Neuron (in vitro differentiated cells): ENCODE data around the gene GLA.
A peak's percentile ranks its signal among the peaks of the same experiment; 100 is the strongest.

Experiments
- H2AFZ ChIP-seq: one replicate; pipeline ENCODE4 v1.6.1; 2013; ENCODE audit warnings: low read depth, mild to moderate bottlenecking, inconsistent platforms, low read length, moderate library complexity
- H3K27me3 ChIP-seq: one replicate; pipeline ENCODE4 v1.6.1; 2013; ENCODE audit warnings: low read length; ENCODE audit not compliant: insufficient read depth
- H3K36me3 ChIP-seq: one replicate; pipeline ENCODE4 v1.6.1; 2013; ENCODE audit warnings: low read length; ENCODE audit not compliant: insufficient read depth
- H3K4me1 ChIP-seq: one replicate; pipeline ENCODE4 v1.6.1; 2013; ENCODE audit warnings: low read length; ENCODE audit not compliant: insufficient read depth
- H3K4me3 ChIP-seq: 2 replicates; pipeline ENCODE4 v1.5.1; 2013; ENCODE audit warnings: mild to moderate bottlenecking, low read length, moderate library complexity
- H3K9me3 ChIP-seq: one replicate; pipeline ENCODE4 v1.6.1; 2013; ENCODE audit warnings: low read length

GLA gene

DNA sequence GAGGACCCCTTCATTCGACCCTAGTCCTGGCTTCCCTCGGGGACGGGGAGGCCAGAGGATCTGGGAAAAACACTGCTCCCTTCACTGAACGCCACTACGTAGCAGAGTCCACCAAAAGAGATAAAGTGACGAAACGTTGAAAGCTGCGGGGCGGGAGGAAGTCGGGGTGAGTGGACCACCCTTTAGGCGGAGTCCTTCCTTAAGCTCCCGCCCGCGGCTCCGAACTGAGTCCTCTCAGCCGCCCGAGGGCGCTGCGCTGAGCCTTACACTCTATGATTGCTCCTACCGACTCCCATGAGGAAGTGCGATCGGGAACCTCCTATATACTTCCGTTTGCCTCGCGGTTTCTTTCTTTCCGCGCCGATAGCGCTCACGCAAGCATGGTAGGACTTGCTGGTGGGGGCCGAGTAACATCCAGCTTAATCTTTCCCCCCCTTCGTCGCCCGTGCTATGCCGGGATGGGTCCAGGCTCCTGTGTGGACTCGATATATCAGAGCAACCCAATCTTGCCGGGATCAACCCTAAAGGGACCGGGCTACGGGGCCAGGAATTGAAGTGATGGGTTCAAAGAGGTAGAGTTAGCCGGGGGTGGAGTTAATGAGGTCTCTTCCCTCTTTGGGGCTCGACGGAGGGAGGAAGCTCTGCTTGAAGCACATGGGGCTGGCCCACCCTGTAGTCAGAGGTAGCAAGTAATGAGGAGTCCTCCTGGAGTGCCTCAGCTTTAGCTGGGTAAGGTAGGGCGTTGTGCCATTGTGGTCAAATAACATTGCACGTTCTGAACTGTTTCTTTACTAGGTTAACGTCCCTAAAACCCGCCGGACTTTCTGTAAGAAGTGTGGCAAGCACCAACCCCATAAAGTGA is 16.8 kb downstream of the GLA start, which contains the start of gene RPL36A:
Gene RPL36A, plus strand, starts transcription at position 348 of the 862 bp plus-strand sequence. Its CDS starts 33 bp downstream, at position 381.
- H2AFZ ChIP-seq = peak within 1 kb of the TSS; percentile 71
- H3K36me3 ChIP-seq = peaks cover 22% of the 10 kb centered on the region
- H3K4me1 ChIP-seq = peaks cover 7% of the 10 kb centered on the region
- peak within 1 kb of the TSS; percentile 88 for H3K4me3 ChIP-seq
- no peaks in the 10 kb centered on the region for H3K27me3 ChIP-seq
- no peaks in the 10 kb centered on the region for H3K9me3 ChIP-seq

DNA sequence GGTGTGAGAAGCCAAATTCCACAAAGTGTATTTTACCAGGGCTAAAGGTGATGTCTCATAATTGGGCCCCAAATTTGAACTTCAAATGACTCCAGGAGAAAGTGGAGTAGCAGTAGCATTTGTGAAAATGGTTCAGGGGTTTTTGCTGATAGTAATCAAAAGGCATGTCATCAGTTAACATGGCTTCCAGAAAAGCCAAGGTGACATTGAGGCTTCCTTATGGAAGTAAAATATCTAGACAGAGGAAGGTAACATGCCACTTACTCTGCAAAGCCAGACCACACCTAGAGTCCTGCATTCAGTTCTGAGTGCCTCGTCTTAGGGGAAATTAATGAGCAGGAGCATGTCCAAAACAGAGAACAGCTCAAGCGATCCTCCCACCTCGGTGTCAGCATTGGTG is 19.1 kb downstream of the GLA start:
- Histone ChIP-seq H3K4me3 (no peak overlapping the region), H2AFZ (no peak overlapping the region), H3K36me3 (peaks cover 17% of the 10 kb centered on the region), H3K9me3 (no peaks in the 10 kb centered on the region), H3K27me3 (no peaks in the 10 kb centered on the region), H3K4me1 (peaks cover 12% of the 10 kb centered on the region)

DNA sequence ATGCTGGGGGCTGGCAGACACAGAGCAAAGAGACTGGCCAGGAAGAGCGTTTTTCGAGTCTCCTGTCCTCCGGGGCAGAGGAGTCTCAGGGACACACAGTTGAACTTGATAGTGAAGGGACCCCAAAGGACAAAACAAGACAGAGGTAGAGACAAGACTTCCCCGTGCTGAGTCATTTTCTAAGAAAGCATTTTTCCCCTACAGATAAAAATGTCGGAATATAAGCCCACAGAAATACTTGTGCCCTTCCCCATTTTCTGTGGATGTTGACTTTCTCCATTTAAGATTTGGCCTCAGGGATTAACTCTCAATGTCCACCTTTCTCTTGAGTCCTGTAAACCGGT is 21.2 kb downstream of the GLA start:
- Histone ChIP-seq H3K27me3 (no peaks in the 10 kb centered on the region), H3K4me3 (no peak overlapping the region), H3K36me3 (no peaks in the 10 kb centered on the region), H2AFZ (no peak overlapping the region), H3K9me3 (no peaks in the 10 kb centered on the region), H3K4me1 (peaks cover 5% of the 10 kb centered on the region)

- H3K4me3 ChIP-seq = no peak within 1 kb of the TSS
- H3K36me3 ChIP-seq = no peaks in the 10 kb centered on the region
- no peak within 1 kb of the TSS for H2AFZ ChIP-seq
- H3K9me3 ChIP-seq = no peaks in the 10 kb centered on the region
- H3K4me1 ChIP-seq = peaks cover 5% of the 10 kb centered on the region
- H3K27me3 ChIP-seq = no peaks in the 10 kb centered on the region
Observed at GRCh38 chrX:101385795-101386541, 21.8 kb downstream of the GLA start, which contains the start of gene BTK. Gene BTK (minus strand): TSS chrX:101386191. CDS start chrX:101375284, 10,907 bp downstream.

GRCh38 chrX:101385026-101385684 is 22.6 kb downstream of the GLA start:
- Histone ChIP-seq H3K27me3 (no peaks in the 10 kb centered on the region), H3K9me3 (no peaks in the 10 kb centered on the region), H2AFZ (no peak overlapping the region), H3K36me3 (no peaks in the 10 kb centered on the region), H3K4me3 (no peak overlapping the region), H3K4me1 (peaks cover 5% of the 10 kb centered on the region)

GRCh38 chrX:101383679-101384205 is 24.0 kb downstream of the GLA start:
- Histone ChIP-seq H3K4me3 (no peak overlapping the region), H3K36me3 (no peaks in the 10 kb centered on the region), H3K27me3 (no peaks in the 10 kb centered on the region), H3K4me1 (peaks cover 5% of the 10 kb centered on the region), H3K9me3 (no peaks in the 10 kb centered on the region), H2AFZ (peak overlapping the region; percentile 28)

GRCh38 chrX:101377547-101377946 is 30.2 kb downstream of the GLA start:
- H3K27me3 ChIP-seq = no peaks in the 10 kb centered on the region
- H2AFZ ChIP-seq = no peak overlapping the region
- no peaks in the 10 kb centered on the region for H3K4me1 ChIP-seq
- H3K36me3 ChIP-seq = no peaks in the 10 kb centered on the region
- H3K4me3 ChIP-seq = no peak overlapping the region
- H3K9me3 ChIP-seq = no peaks in the 10 kb centered on the region

GRCh38 chrX:101370888-101371504 is 36.7 kb downstream of the GLA start:
- no peak overlapping the region for H2AFZ ChIP-seq
- H3K4me1 ChIP-seq = no peaks in the 10 kb centered on the region
- no peaks in the 10 kb centered on the region for H3K36me3 ChIP-seq
- no peak overlapping the region for H3K4me3 ChIP-seq
- no peaks in the 10 kb centered on the region for H3K9me3 ChIP-seq
- no peaks in the 10 kb centered on the region for H3K27me3 ChIP-seq

DNA sequence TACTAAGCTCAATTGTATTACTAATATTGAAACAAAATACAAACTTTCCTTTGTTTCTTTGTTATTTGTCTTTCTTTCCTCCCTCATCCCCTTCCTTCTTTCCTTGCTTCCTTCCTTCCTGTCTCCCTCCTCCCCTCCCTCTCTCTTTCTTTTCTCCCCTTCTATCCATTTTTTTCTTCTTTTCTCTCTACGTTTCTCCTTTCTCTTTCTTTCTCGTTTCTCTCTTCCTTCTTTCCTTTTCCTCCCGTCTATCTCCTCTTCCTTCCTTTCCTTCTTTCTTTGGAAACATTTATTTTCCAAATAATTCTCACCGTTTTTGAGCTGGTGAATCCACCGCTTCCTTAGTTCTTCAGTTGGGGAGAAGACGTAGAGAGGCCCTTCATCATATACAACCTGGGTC is 38.0 kb downstream of the GLA start:
- H3K4me1 ChIP-seq = no peaks in the 10 kb centered on the region
- H3K9me3 ChIP-seq = no peaks in the 10 kb centered on the region
- no peaks in the 10 kb centered on the region for H3K36me3 ChIP-seq
- H3K27me3 ChIP-seq = no peaks in the 10 kb centered on the region
- no peak overlapping the region for H3K4me3 ChIP-seq
- H2AFZ ChIP-seq = no peak overlapping the region

- no peaks in the 10 kb centered on the region for H3K9me3 ChIP-seq
- no peaks in the 10 kb centered on the region for H3K27me3 ChIP-seq
- H3K4me3 ChIP-seq = no peak overlapping the region
- no peaks in the 10 kb centered on the region for H3K36me3 ChIP-seq
- no peaks in the 10 kb centered on the region for H3K4me1 ChIP-seq
- no peak overlapping the region for H2AFZ ChIP-seq
Observed at GRCh38 chrX:101368800-101369199, 38.9 kb downstream of the GLA start.

- Histone ChIP-seq H3K9me3 (no peaks in the 10 kb centered on the region), H3K4me3 (no peak overlapping the region), H3K27me3 (no peaks in the 10 kb centered on the region), H2AFZ (no peak overlapping the region), H3K36me3 (no peaks in the 10 kb centered on the region), H3K4me1 (no peaks in the 10 kb centered on the region)
Observed at GRCh38 chrX:101365301-101365795, 42.4 kb downstream of the GLA start.

DNA sequence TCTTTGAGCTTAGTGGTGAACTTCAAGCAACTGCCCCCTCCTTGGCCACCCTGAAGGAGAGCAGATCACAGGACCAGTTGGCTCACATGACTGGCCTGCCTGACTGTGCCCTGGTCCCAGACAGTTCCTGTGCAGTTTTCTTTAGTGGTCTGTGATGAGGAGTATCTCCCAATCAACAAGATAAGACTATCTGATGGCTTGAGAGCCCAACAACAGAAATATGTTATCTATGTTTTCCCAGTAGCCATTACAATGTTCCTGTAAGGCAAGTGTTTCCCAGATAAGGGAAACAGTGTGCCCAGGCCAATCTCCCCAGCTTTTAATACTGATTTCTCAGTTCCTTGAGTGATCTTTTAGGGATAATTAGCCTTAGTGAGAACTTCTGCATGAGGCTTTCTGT is 45.0 kb downstream of the GLA start:
- Histone ChIP-seq H3K9me3 (no peaks in the 10 kb centered on the region), H3K4me3 (no peak overlapping the region), H3K36me3 (no peaks in the 10 kb centered on the region), H3K4me1 (no peaks in the 10 kb centered on the region), H2AFZ (no peak overlapping the region), H3K27me3 (no peaks in the 10 kb centered on the region)
